Keratinocyte (primary cell): Measurements from ENCODE around the gene GPR153.

Experiments used
- CTCF ChIP-seq, 3 experiments: IDR thresholded peaks in 1 of 3; conservative IDR thresholded peaks in 1 of 3; optimal IDR thresholded peaks in 1 of 3; 2 replicates in 2 of 3; 3 replicates in 1 of 3; pipeline versions ENCODE3 to v1.5.1; 2011; ENCODE audit warnings: low read length in 3 of 3, mild to moderate bottlenecking in 3 of 3, moderate library complexity in 2 of 3, control low read depth in 1 of 3, inconsistent platforms in 1 of 3; ENCODE audit not compliant: insufficient read depth in 2 of 3; ENCODE audit errors: extremely low read depth in 1 of 3
- EZH2 ChIP-seq: IDR thresholded peaks from one replicate; pipeline ENCODE4 v1.6.1; 2012; ENCODE audit warnings: inconsistent platforms, mild to moderate bottlenecking, low read length, moderate library complexity

- TF ChIP-seq CTCF (optimal IDR thresholded peaks at IDR 0.05 in 1 of 3, IDR thresholded peaks at IDR 0.05 in 1 of 3, conservative IDR thresholded peaks at IDR 0.05 in 1 of 3; ENCODE audit: extremely low read depth in 1 of 3, insufficient read depth in 2 of 3, low read length in 3 of 3) (no peak), EZH2 (no peak)
Observed at GRCh38 chr1:6307099-6307498, 46.2 kb upstream of the GPR153 start.
